DND-41 (cell line): ENCODE results near the gene TBC1D22B.

Experiments
- EZH2 ChIP-seq: IDR thresholded peaks from 3 replicates; pipeline ENCODE4 v1.6.1; 2012; ENCODE audit warnings: borderline replicate concordance, low read depth, mild to moderate bottlenecking, moderate library complexity, low read length, inconsistent platforms; ENCODE audit not compliant: severe bottlenecking
- TF ChIP-seq, protein P1 (sequence below): IDR thresholded peaks from 2 replicates; pipeline ENCODE4 v1.5.1; 2012; ENCODE audit warnings: borderline replicate concordance, low read length, moderate library complexity, mild to moderate bottlenecking; ENCODE audit not compliant: poor library complexity, severe bottlenecking; ENCODE audit errors: extremely low read depth

GRCh38 chr6:37319856-37320480 lies 62.4 kb downstream of the TBC1D22B start:
- TF ChIP-seq, protein P1, sequence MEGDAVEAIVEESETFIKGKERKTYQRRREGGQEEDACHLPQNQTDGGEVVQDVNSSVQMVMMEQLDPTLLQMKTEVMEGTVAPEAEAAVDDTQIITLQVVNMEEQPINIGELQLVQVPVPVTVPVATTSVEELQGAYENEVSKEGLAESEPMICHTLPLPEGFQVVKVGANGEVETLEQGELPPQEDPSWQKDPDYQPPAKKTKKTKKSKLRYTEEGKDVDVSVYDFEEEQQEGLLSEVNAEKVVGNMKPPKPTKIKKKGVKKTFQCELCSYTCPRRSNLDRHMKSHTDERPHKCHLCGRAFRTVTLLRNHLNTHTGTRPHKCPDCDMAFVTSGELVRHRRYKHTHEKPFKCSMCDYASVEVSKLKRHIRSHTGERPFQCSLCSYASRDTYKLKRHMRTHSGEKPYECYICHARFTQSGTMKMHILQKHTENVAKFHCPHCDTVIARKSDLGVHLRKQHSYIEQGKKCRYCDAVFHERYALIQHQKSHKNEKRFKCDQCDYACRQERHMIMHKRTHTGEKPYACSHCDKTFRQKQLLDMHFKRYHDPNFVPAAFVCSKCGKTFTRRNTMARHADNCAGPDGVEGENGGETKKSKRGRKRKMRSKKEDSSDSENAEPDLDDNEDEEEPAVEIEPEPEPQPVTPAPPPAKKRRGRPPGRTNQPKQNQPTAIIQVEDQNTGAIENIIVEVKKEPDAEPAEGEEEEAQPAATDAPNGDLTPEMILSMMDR: no peak
- no peak for TF ChIP-seq EZH2
